GM21529 (cell line): ENCODE results near the gene VIPR1.
A peak's percentile ranks its signal among the peaks of the same experiment; 100 is the strongest.
"Not testable (repeated sequence)": the region's sequence is repeated elsewhere in the genome, so short reads cannot be mapped to it uniquely, and the experiment has no call there.

Source experiments
- ATAC-seq: cut with Tn5 transposase; IDR thresholded peaks from one replicate; pipeline ENCODE4 v1.9.1; 2021; ENCODE audit not compliant: unreplicated experiment

Gene VIPR1

GRCh38 chr3:42530073-42530472 is 27.6 kb downstream of the VIPR1 start:
- ATAC-seq: no peak

DNA sequence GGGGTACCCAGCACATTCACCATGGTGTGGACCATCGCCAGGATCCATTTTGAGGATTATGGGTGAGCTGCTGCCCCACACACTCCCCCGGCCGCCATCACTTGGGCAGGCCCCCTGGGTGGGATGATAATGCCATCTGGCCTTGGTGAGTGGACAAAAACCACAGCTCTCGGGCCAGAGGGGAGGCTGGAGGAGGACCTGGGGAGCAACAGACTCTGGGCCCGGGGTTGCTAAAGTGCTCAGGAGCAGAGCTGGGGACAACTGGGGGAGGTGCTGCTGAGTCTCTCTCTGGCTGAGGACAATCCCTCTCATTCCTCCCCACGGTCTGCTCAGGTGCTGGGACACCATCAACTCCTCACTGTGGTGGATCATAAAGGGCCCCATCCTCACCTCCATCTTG is 29.0 kb downstream of the VIPR1 start:
- no peak for ATAC-seq

- no peak for ATAC-seq
These were observed 29.8 kb downstream of the VIPR1 start for GRCh38 chr3:42532229-42532628.

GRCh38 chr3:42533161-42533897 is 30.9 kb downstream of the VIPR1 start:
- no peak for ATAC-seq

DNA sequence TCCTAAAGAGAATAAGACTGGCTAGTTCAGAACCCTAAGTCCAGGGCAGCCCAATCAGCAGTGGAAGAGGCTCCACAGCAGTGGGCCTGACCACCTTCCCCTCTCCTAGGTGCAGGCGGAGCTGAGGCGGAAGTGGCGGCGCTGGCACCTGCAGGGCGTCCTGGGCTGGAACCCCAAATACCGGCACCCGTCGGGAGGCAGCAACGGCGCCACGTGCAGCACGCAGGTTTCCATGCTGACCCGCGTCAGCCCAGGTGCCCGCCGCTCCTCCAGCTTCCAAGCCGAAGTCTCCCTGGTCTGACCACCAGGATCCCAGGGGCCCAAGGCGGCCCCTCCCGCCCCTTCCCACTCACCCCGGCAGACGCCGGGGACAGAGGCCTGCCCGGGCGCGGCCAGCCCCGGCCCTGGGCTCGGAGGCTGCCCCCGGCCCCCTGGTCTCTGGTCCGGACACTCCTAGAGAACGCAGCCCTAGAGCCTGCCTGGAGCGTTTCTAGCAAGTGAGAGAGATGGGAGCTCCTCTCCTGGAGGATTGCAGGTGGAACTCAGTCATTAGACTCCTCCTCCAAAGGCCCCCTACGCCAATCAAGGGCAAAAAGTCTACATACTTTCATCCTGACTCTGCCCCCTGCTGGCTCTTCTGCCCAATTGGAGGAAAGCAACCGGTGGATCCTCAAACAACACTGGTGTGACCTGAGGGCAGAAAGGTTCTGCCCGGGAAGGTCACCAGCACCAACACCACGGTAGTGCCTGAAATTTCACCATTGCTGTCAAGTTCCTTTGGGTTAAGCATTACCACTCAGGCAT is 33.7 kb downstream of the VIPR1 start:
- no peak for ATAC-seq

DNA sequence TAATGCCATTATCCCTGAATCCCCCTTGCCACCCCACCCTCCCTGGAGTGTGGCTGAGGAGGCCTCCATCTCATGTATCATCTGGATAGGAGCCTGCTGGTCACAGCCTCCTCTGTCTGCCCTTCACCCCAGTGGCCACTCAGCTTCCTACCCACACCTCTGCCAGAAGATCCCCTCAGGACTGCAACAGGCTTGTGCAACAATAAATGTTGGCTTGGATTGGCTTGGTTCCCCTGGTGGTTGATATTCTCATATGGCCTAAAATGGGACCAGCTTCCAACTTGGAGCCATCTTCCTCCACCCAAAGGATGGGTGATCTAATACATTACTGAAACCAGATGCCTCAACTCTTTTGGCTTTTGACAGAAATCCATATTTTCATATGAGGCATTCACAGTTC is 34.9 kb downstream of the VIPR1 start:
- no peak for ATAC-seq

- no peak for ATAC-seq
These were observed 37.6 kb downstream of the VIPR1 start for GRCh38 chr3:42539871-42540714.

GRCh38 chr3:42541079-42541478 is 38.6 kb downstream of the VIPR1 start:
- no peak for ATAC-seq

GRCh38 chr3:42544492-42545283 is 42.2 kb downstream of the VIPR1 start:
- ATAC-seq: no peak

DNA sequence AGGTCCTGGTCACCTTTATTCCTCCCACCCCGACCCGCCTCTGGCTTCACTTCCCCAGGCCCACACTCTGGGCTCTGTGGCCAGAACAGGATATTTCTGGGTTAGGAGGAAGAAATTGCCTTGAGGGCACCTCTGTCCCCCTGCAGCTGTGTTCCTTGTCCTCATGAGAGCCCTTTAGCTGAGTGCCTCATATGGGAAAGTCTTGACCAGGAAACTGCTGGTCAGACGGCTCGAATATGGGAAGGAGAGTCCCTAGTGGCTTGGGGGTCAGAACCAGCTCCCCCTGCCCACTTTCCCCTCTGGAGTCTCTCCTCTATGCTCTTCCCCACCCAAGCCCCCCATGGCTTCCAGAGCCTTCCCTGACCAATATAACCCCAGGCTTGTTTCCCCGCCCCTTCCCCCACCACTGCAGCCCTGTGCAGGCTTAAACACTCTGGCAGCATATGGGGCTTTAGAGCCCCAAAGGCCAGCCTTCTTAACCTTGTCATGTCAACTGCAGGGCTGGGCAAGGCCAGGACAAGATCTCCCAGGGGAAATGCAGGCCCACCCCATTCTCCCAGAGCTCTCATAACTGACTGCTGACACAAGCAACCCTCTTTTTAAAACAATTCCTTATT is 42.9 kb downstream of the VIPR1 start:
- no peak for ATAC-seq

DNA sequence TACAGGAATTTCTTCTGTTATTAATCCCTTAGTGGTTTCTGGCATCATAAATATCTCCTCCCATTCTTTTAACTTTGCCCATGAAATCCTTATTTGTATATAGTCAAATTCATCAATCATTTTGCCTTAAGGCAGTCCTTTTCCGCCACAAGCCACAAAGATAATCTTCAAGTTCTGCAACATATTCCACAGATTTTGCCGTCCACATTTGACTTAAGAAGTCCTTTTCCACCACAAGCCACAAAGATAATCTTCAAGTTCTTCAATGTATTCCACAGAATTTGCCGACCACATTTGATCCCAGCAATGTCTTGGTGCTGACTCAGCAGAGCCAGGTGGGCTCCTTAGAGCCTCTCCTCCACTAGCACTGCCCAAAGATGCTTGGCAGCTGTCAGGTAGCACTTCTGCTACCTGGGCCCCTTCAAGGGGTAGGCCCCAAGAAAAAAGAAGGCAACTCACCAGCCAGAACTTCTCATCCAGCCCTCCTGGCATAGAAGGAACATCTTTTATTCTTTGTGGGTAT is 44.3 kb downstream of the VIPR1 start:
- no peak for ATAC-seq

GRCh38 chr3:42547401-42547945 is 45.0 kb downstream of the VIPR1 start:
- ATAC-seq: peak; percentile 58

- no peak for ATAC-seq
These were observed 46.7 kb downstream of the VIPR1 start for GRCh38 chr3:42549131-42549530.

DNA sequence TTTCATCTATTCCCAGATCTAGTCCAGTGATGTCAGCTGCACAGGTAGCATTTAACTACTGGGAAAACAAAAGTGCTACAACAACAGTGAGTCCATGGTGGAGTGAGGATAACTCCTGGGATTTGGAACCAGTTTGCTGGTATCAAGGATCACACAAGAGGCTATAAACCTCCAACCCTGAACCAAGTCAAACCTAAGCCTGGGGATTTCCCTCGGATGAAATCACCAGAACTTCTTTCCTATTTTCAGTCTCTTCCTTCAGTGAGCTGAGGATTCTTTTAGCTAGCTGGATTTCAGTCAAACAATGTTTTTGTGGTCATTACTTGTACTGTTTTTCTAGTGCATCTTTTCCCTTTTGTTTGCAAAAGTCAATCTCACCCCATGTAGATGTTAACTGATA is 47.8 kb downstream of the VIPR1 start:
- ATAC-seq: no peak

GRCh38 chr3:42552830-42553229 is 50.4 kb downstream of the VIPR1 start:
- ATAC-seq: no peak

DNA sequence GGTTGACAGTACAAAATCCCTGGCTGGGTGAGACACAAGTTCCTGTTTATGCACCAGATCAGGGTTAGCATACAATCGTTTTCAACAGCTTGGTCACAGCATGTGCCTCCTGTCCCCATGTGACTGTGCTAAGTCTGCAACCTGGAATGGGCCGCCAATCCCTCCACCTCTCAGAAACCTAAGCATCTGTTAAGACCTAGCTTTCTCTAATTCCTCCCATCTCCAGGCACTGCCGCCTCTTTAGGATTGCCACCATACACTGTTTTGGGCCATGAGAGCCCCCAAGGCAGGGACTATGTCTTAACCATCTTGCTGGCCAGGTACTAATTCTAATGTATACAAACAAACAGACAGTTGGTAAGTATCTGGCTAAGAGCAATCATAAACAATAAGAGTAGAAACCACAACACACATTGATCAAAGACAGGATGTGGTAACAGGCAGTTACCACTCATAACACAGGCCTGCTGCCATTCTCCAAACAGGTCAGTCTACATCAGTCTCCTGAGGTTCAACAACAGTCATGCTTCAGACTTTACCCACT is 53.7 kb downstream of the VIPR1 start:
- ATAC-seq: peak; percentile 44

- not testable (repeated sequence) for ATAC-seq
These were observed 54.4 kb downstream of the VIPR1 start for GRCh38 chr3:42556817-42557216.

DNA sequence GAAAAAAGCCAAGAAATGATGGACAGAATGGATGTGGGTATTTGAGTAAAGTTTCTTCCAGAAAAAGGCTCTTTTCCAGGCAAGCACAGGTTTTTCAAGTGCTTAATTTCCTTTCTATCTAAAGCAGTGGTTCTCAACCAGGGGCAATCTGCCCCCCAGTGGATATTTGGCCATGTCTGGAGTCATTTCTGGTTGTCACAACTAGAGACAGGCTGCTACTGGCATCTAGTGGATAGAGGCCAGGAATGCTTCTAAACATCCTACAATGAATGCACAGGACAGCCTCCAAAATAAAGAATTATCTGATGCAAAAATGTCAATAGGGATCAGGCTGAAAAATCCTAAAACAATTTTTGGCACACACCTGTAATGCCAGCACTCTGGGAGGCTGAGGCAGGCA is 55.4 kb downstream of the VIPR1 start:
- no peak for ATAC-seq
